IMR-90 (cell line): Measurements from ENCODE around the gene CELA2B. TPM values are rescaled to one million over a fixed set of nuclear protein-coding genes. Genes with fewer than 3 reads are reported as not detected.

Experiments used
- ATAC-seq: fragments of 200-7000 bp; cut with Tn5 transposase; 2 replicates; pipeline ENCODE4 v1.9.1; 2020; ENCODE audit warnings: low read depth, mild to moderate bottlenecking, moderate library complexity
- Bru-seq: library from RNA; stranded (reverse); fragments of 400-500 nt; gene quantifications from one replicate; lab custom pipeline; 2021; lab: Mats Ljungman, UMichigan
- BruChase-seq, 2 experiments: library from RNA; stranded (reverse); fragments of 400-500 nt; gene quantifications; one replicate each; lab custom pipeline; 2021; lab: Mats Ljungman, UMichigan
- BruUV-seq: library from RNA; stranded (reverse); fragments of 400-500 nt; replicated peaks from 2 replicates; lab custom pipeline; 2021; lab: Mats Ljungman, UMichigan
- CTCF ChIA-PET: fragments of 300-600 bp; formaldehyde crosslinking; extraction: SDS; loops from one replicate; lab custom pipeline; 2021; ENCODE audit warnings: antibody characterized with exemption; lab: Yijun Ruan, JAX
- POLR2A ChIA-PET: fragments of 300-600 bp; sonication (Branson Sonifier 250); formaldehyde crosslinking; loops from one replicate; lab custom pipeline; 2022; ENCODE audit warnings: antibody characterized with exemption; ENCODE audit not compliant: unreplicated experiment; lab: Charles Lee
- DNase-seq: peaks from one replicate; pipeline ENCODE4 v3.0.0; 2013
- H2AFZ ChIP-seq: replicated peaks from 2 replicates; pipeline ENCODE3; 2013; ENCODE audit warnings: low read length, mild to moderate bottlenecking; ENCODE audit not compliant: poor library complexity
- H2AK5ac ChIP-seq: 2 replicates; pipeline ENCODE4 v1.6.1; 2013; ENCODE audit warnings: low read depth, low read length, inconsistent platforms
- H2AK9ac ChIP-seq: replicated peaks from 2 replicates; pipeline ENCODE3; 2013; ENCODE audit warnings: mild to moderate bottlenecking, low read depth, low read length, moderate library complexity; ENCODE audit not compliant: poor library complexity
- H2BK120ac ChIP-seq: 2 replicates; pipeline ENCODE4 v1.6.1; 2013; ENCODE audit warnings: low read depth, low read length, inconsistent platforms
- H2BK15ac ChIP-seq: 3 replicates; pipeline ENCODE4 v1.6.1; 2013; ENCODE audit warnings: low read depth, low read length, inconsistent platforms
- H2BK20ac ChIP-seq: 2 replicates; pipeline ENCODE4 v1.6.1; 2013; ENCODE audit warnings: low read depth, mild to moderate bottlenecking, inconsistent platforms, low read length, moderate library complexity
- H2BK5ac ChIP-seq: 2 replicates; pipeline ENCODE4 v1.6.1; 2013; ENCODE audit warnings: mild to moderate bottlenecking, low read depth, low read length, inconsistent platforms; ENCODE audit not compliant: poor library complexity, severe bottlenecking
- H3K14ac ChIP-seq: replicated peaks from 2 replicates; pipeline ENCODE4 v1.6.1; 2013; ENCODE audit warnings: low read depth, low read length, inconsistent platforms
- H3K18ac ChIP-seq: 2 replicates; pipeline ENCODE4 v1.6.1; 2013; ENCODE audit warnings: low read depth, low read length, control low read depth
- H3K23ac ChIP-seq: 2 replicates; pipeline ENCODE4 v1.6.1; 2013; ENCODE audit warnings: low read depth, low read length, inconsistent platforms
- H3K27ac ChIP-seq: 2 replicates; pipeline ENCODE4 v1.5.1; 2013; ENCODE audit warnings: mild to moderate bottlenecking, control low read depth, low read length; ENCODE audit not compliant: insufficient read depth
- H3K27me3 ChIP-seq: 2 replicates; pipeline ENCODE4 v1.6.1; 2013; ENCODE audit warnings: low read length; ENCODE audit not compliant: control insufficient read depth, insufficient read depth
- H3K36me3 ChIP-seq: 2 replicates; pipeline ENCODE4 v1.6.1; 2013; ENCODE audit warnings: low read length, mixed read lengths; ENCODE audit not compliant: control insufficient read depth, insufficient read depth
- H3K4ac ChIP-seq: 2 replicates; pipeline ENCODE4 v1.6.1; 2013; ENCODE audit warnings: low read depth, low read length, inconsistent platforms
- H3K4me1 ChIP-seq: 2 replicates; pipeline ENCODE4 v1.6.1; 2013; ENCODE audit warnings: low read length, mixed read lengths; ENCODE audit not compliant: control insufficient read depth, insufficient read depth
- H3K4me2 ChIP-seq: 2 replicates; pipeline ENCODE4 v1.6.1; 2013; ENCODE audit warnings: low read depth, mild to moderate bottlenecking, control low read depth, low read length, moderate library complexity
- H3K4me3 ChIP-seq: 2 replicates; pipeline ENCODE4 v1.5.1; 2013; ENCODE audit warnings: low read depth, mild to moderate bottlenecking, control low read depth, low read length, moderate library complexity; ENCODE audit not compliant: insufficient read depth
- H3K56ac ChIP-seq: 2 replicates; pipeline ENCODE4 v1.6.1; 2013; ENCODE audit warnings: low read length, inconsistent platforms; ENCODE audit not compliant: insufficient read depth; ENCODE audit errors: extremely low read depth
- H3K79me1 ChIP-seq, 2 experiments: 2 replicates each; pipeline ENCODE4 v1.6.1; 2013; ENCODE audit warnings: low read length in 2 of 2, inconsistent platforms in 1 of 2, low read depth in 1 of 2
- H3K9ac ChIP-seq: 2 replicates; pipeline ENCODE4 v1.6.1; 2013; ENCODE audit warnings: low read depth, low read length, control low read depth
- H3K9me1 ChIP-seq: 2 replicates; pipeline ENCODE4 v1.6.1; 2013; ENCODE audit warnings: low read length, inconsistent platforms; ENCODE audit not compliant: insufficient read depth
- H3K9me3 ChIP-seq: 2 replicates; pipeline ENCODE4 v1.6.1; 2013; ENCODE audit warnings: low read length; ENCODE audit not compliant: control insufficient read depth, insufficient read depth
- H4K20me1 ChIP-seq: 2 replicates; pipeline ENCODE4 v1.6.1; 2013; ENCODE audit warnings: low read length, inconsistent platforms; ENCODE audit not compliant: insufficient read depth
- H4K5ac ChIP-seq: 2 replicates; pipeline ENCODE4 v1.6.1; 2013; ENCODE audit warnings: mild to moderate bottlenecking, low read depth, low read length, control low read depth
- H4K8ac ChIP-seq, 2 experiments: 2 replicates each; pipeline ENCODE4 v1.6.1; 2013; ENCODE audit warnings: low read depth in 2 of 2, low read length in 2 of 2, control low read depth in 1 of 2, inconsistent platforms in 1 of 2
- H4K91ac ChIP-seq: 2 replicates; pipeline ENCODE4 v1.6.1; 2013; ENCODE audit warnings: low read depth, low read length, inconsistent platforms; ENCODE audit not compliant: insufficient read depth
- BHLHE40 ChIP-seq: fragments of 150-350 bp; IDR thresholded peaks from 2 replicates; pipeline ENCODE4 v1.6.1; 2016; ENCODE audit warnings: mild to moderate bottlenecking, low read depth, low read length
- FOS ChIP-seq: fragments of 150-350 bp; IDR thresholded peaks from 2 replicates; pipeline ENCODE4 v1.6.1; 2016; ENCODE audit warnings: low read depth, low read length
- MAZ ChIP-seq: IDR thresholded peaks from 2 replicates; pipeline ENCODE4 v1.6.1; 2012; ENCODE audit warnings: low read depth, mild to moderate bottlenecking, low read length, improper control_type of control experiment, moderate library complexity, borderline replicate concordance
- USF2 ChIP-seq: fragments of 150-350 bp; IDR thresholded peaks from 2 replicates; pipeline ENCODE4 v1.6.1; 2017; ENCODE audit warnings: mild to moderate bottlenecking, antibody characterized with exemption, low read length, low read depth
- WGBS, 2 experiments: methylation state at CpG; one replicate each; pipeline versions ENCODE4 v1.1.5 to v1.1.7; 2013; ENCODE audit warnings: missing lambda C conversion rate in 2 of 2; ENCODE audit not compliant: insufficient read length in 1 of 2; ENCODE audit errors: extremely low coverage in 2 of 2; 5-methylcytosine and 5-hydroxymethylcytosine counted together
- dilution Hi-C: fragments of 300-500 bp; cut with HindIII; formaldehyde crosslinking; loops from one replicate; pipeline ENCODE4 v1.14.3; 2018; ENCODE audit warnings: low sequenced_read_pairs; ENCODE audit not compliant: unreplicated experiment
- in situ Hi-C: fragments of 300-500 bp; cut with MboI; formaldehyde crosslinking; loops from 3 replicates; pipeline ENCODE4 v1.14.3; 2019; ENCODE audit warnings: low sequenced_read_pairs, inconsistent platforms, mixed read lengths
- intact Hi-C: fragments of 100-400 bp; cut with micrococcal nuclease; formaldehyde crosslinking; loops from 2 replicates; pipeline ENCODE4 v1.10.0; 2022
- long read RNA-seq: library from polyadenylated mRNA; unstranded; transcript quantifications from one replicate; pipeline ENCODE4 v2.0.0, GENCODE V29; 2021; ENCODE audit not compliant: unreplicated experiment
- polyA plus RNA-seq, 3 experiments: library from polyadenylated mRNA; depleted of rRNA; stranded (reverse); fragments of >200 nt; gene quantifications; 2 replicates each; pipeline ENCODE4 v1.2.3, GENCODE V29; 2012; ENCODE audit warnings: low replicate concordance in 1 of 3
- total RNA-seq: library from RNA; depleted of rRNA; stranded (reverse); fragments of >200 nt; gene quantifications from 2 replicates; pipeline ENCODE4 v1.2.3, GENCODE V29; 2012; rRNA removed

The CELA2B gene
- total RNA-seq (not detected in 2 replicates), polyA plus RNA-seq (2012; rRNA removed) (not detected in 2 replicates), Bru-seq, nascent RNA (not detected), BruChase-seq, experiment 1, labeled RNA remaining after a 6-hour chase (percentile 11 among the genes with signal in this experiment), BruChase-seq, experiment 2, labeled RNA remaining after a 2-hour chase (not detected)
- polyA plus RNA-seq (2012; cell fraction: cytosol; rRNA removed), result 0.05 TPM in 1 of 2 replicates, not detected in the other
- not detected in 2 replicates for polyA plus RNA-seq (2012; cell fraction: nucleus; rRNA removed; ENCODE audit: low replicate concordance)
- long read RNA-seq, result 0 reads

DNA sequence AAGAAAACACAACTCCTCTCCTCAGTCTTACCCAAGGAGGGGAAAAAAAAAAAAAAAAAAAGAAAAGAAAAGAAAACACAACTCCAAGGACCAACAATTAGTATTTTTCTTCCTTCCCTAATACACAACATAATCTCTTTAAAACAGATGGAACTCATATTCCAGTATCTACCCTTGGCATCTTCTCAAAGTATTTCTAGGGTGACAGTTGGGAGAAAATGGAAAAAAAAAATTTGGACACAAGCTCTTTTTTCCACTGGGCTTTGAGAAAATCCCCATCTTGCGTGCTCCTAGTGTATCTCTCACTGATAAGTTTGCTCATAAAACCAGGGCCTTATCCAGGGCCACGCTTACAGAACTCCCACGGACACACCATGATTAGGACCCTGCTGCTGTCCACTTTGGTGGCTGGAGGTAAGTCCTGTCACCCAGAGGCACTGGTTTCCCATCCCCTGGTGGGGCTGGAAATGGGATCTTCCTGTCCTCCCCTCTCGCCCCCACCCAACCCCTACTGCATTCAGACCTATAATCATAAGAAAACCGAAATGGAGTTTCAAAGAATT is at the start of gene CELA2B:
Gene CELA2B (plus strand): TSS at position 353 of the 563 bp plus-strand sequence. CDS start 22 bp downstream, at position 375.
- H3K4me1 ChIP-seq, result no peaks in the 10 kb centered on the region
- no peak within 1 kb of the TSS for H2AK9ac ChIP-seq
- H3K18ac ChIP-seq, result no peak within 1 kb of the TSS
- no peak within 1 kb of the TSS for H2BK5ac ChIP-seq
- H3K9me1 ChIP-seq, result no peaks in the 10 kb centered on the region
- H2BK15ac ChIP-seq, result no peak within 1 kb of the TSS
- BruUV-seq, result no TSS peak
- H4K5ac ChIP-seq, result no peak within 1 kb of the TSS
- H3K36me3 ChIP-seq, result no peaks in the 10 kb centered on the region
- ChIA-PET CTCF (no interaction called here), POLR2A (no interaction called here)
- H2AFZ ChIP-seq, result no peak within 1 kb of the TSS
- H3K23ac ChIP-seq, result no peak within 1 kb of the TSS
- H4K20me1 ChIP-seq, result no peaks in the 10 kb centered on the region
- H3K9ac ChIP-seq, result no peak within 1 kb of the TSS
- no peak within 1 kb of the TSS for H4K8ac ChIP-seq
- no CpG with 5 or more reads among the region's 5 CpGs for WGBS, 2 experiments
- TF ChIP-seq BHLHE40 (no peak), USF2 (no peak), MAZ (no peak), FOS (no peak)
- no peaks in the 10 kb centered on the region for H3K79me1 ChIP-seq
- H3K4ac ChIP-seq, result no peak within 1 kb of the TSS
- no peak within 1 kb of the TSS for H2BK120ac ChIP-seq
- DNase-seq (no peak), ATAC-seq (no peak)
- intact Hi-C loops (no loop called here), dilution Hi-C loops (no loop called here), in situ Hi-C loops (no loop called here)
- no peak within 1 kb of the TSS for H3K27ac ChIP-seq
- H3K27me3 ChIP-seq, result no peaks in the 10 kb centered on the region; the same call in 1 of the 2 replicates
- H3K14ac ChIP-seq, result no peak within 1 kb of the TSS
- H3K56ac ChIP-seq, result no peak within 1 kb of the TSS
- H3K9me3 ChIP-seq, result no peaks in the 10 kb centered on the region
- H4K91ac ChIP-seq, result no peak within 1 kb of the TSS
- H2AK5ac ChIP-seq, result no peak within 1 kb of the TSS
- H3K4me2 ChIP-seq, result no peak within 1 kb of the TSS
- H3K4me3 ChIP-seq, result no peak within 1 kb of the TSS
- no peak within 1 kb of the TSS for H2BK20ac ChIP-seq
